WI38 (cell line): ENCODE results near the gene TUBA8.

Experiments used
- H3K4me3 ChIP-seq: 2 replicates; pipeline ENCODE4 v1.5.1; 2011; ENCODE audit warnings: low read depth, mild to moderate bottlenecking, control low read depth, low read length
- TF ChIP-seq, protein P1 (sequence below): IDR thresholded peaks from 2 replicates; pipeline ENCODE4 v1.5.1; 2012; ENCODE audit warnings: low read depth, mild to moderate bottlenecking, control low read depth, low read length

Gene TUBA8

DNA sequence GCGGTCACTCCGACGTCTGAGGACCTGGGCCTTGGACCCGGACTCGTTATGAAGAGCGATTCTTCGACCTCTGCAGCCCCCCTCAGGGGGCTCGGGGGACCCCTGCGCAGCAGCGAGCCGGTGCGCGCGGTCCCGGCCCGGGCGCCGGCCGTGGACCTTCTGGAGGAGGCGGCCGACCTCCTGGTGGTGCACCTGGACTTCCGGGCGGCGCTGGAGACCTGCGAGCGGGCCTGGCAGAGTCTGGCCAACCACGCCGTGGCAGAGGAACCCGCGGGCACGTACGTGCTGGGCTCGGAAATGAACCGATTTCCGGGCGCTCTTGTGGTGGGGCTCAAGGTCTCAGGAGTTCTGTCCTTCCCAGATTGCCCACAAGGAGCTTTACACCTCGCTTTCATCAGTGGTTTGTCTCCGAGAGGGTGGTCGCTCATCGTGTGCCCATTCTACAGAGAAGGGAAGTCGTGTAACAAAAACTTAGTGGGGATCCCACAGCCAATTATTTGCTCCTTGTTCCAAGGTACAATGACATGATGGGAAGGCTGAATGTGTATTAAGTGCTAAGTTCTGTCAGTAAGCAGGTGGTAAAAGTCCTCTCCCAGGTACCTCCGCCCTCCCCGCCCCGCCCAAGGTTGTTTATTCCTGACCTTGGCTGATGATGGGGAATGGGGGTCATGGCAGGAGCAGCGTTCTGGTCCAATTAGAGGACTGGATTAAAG is 32.1 kb upstream of the TUBA8 start:
- H3K4me3 ChIP-seq: peak overlapping the region; percentile 100
- TF ChIP-seq, protein P1, sequence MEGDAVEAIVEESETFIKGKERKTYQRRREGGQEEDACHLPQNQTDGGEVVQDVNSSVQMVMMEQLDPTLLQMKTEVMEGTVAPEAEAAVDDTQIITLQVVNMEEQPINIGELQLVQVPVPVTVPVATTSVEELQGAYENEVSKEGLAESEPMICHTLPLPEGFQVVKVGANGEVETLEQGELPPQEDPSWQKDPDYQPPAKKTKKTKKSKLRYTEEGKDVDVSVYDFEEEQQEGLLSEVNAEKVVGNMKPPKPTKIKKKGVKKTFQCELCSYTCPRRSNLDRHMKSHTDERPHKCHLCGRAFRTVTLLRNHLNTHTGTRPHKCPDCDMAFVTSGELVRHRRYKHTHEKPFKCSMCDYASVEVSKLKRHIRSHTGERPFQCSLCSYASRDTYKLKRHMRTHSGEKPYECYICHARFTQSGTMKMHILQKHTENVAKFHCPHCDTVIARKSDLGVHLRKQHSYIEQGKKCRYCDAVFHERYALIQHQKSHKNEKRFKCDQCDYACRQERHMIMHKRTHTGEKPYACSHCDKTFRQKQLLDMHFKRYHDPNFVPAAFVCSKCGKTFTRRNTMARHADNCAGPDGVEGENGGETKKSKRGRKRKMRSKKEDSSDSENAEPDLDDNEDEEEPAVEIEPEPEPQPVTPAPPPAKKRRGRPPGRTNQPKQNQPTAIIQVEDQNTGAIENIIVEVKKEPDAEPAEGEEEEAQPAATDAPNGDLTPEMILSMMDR: no peak

DNA sequence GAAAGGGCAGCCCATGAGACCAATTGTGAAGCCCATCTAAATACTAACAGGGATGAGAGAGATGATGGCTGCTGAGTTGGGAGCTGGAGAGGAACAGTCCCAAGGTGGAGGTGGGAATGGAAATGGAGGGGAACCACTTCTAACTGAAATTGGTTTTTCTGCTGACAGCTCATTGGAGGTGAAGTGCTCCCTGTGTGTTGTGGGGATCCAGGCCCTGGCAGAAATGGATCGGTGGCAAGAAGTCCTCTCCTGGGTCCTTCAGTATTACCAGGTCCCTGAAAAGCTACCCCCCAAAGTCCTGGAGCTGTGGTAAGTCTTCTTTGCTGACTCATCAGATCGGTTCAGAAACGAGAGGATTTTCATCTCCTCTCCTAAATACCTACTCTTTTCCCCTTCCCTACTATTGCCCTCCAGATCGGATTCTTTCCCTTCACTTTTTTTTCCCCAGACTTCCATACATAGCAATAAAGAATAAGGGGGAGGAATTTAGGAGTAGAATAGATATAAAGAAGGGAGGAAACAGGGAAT is 30.8 kb upstream of the TUBA8 start:
- TF ChIP-seq, protein P1: no peak
- H3K4me3 ChIP-seq: no peak overlapping the region

DNA sequence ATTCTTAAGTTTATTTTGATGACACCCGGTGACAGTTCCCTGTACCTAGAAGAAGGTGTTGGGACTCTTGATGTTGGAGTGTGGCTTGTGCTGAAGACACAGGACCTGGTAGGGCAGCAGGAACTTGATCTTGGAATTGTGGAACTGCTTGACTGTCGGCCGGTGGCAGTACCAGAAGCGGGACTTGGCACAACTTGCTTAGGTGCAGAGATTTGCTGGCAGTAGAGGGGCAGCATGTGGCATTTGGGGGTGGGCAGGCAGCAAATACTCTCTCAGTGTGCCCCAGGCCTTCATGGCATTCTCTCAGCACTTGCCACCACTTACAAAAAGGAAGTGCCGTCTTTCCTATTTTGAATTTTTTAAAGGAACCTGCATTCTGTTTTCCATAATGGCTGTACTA is 29.2 kb upstream of the TUBA8 start:
- TF ChIP-seq, protein P1: no peak
- no peak overlapping the region for H3K4me3 ChIP-seq

DNA sequence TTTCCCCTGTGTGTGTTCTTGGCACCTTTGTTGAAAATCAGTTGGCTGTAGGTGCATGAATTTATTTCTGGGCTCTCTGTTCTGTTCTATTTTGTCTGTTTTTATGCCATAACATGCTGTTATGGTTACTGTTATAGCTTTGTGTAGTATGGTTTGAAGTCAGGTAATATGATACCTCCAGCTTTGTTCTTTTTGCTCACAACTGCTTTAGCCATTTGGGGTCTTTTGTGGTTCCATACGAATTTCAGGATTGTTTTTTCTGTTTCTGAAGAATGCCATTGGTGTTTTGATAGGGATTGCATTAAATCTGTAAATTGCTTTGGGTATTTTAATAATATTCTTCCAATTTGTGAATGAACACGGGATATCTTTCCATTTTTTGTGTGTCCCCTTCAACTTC is 28.1 kb upstream of the TUBA8 start:
- TF ChIP-seq, protein P1: no peak
- H3K4me3 ChIP-seq: no peak overlapping the region

DNA sequence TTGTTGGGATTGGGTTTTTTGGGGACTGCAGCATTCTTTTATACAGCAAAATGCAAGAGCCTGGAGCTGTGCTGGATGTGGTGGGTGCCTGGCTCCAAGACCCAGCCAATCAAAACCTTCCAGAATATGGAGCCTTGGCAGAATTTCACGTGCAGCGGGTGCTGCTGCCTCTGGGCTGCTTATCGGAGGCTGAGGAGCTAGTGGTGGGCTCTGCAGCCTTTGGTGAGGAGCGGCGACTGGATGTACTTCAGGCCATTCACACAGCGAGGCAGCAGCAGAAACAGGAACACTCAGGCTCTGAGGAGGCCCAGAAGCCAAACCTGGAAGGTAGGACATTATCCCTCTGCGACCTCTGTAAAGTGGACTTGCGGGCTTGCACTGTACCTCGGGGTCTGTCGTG is 27.2 kb upstream of the TUBA8 start:
- no peak overlapping the region for H3K4me3 ChIP-seq
- TF ChIP-seq, protein P1: no peak

DNA sequence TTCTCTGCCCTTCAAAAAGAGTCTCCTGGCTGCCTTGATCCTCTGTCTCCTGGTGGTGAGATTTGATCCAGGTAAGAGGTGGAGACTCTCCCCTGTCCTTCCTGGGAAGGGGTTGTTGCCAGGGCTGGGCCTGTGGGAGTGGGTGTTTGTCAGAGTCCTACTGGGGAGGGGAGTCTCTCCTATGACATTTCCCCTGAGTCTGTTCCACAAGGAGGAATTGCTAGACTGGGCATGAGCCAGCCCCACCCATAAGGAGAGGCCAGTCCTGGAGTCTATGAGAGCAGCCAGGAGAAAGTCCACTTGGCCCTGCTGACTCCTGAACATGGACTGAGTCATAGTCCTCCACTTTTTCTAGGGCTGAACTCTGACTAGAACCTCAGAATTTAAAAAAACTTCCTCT is 25.4 kb upstream of the TUBA8 start:
- TF ChIP-seq, protein P1: no peak

DNA sequence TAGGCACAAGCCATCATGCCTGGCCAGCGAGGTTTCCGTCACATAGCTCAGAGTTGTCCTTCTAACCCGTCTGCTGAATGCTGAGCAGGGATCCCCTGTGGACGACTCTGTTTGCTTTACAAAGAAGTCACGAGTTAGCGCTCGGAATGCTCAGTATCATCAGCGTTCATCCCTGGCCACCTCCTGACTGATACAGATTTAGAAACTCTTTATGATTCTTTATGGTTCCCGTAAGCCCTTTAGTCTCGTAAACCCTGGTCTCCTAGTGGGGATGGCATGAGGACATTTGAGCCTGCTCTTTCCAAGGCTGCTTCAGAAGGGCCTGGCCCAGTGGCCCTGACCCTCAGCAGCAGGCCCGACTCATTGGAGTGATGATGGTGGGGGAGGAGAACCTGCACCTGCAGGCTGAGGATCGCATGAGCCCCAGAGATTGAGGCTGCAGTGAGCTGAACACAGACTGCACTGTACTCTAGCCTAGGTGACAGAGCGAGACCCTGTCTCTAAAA is 23.2 kb upstream of the TUBA8 start:
- no peak overlapping the region for H3K4me3 ChIP-seq
- TF ChIP-seq, protein P1: no peak

More for the DNA sequence above, 25.4 kb upstream of the TUBA8 start:
- H3K4me3 ChIP-seq: no peak overlapping the region
